ENCODE results near the gene TRAK1. TPM values are rescaled to one million over a fixed set of nuclear protein-coding genes. Genes with fewer than 3 reads are reported as not detected.

The TRAK1 gene
- total and polyA plus RNA-seq, 4 donors: 35.3 to 69.6 (median 51.7) TPM

DNA sequence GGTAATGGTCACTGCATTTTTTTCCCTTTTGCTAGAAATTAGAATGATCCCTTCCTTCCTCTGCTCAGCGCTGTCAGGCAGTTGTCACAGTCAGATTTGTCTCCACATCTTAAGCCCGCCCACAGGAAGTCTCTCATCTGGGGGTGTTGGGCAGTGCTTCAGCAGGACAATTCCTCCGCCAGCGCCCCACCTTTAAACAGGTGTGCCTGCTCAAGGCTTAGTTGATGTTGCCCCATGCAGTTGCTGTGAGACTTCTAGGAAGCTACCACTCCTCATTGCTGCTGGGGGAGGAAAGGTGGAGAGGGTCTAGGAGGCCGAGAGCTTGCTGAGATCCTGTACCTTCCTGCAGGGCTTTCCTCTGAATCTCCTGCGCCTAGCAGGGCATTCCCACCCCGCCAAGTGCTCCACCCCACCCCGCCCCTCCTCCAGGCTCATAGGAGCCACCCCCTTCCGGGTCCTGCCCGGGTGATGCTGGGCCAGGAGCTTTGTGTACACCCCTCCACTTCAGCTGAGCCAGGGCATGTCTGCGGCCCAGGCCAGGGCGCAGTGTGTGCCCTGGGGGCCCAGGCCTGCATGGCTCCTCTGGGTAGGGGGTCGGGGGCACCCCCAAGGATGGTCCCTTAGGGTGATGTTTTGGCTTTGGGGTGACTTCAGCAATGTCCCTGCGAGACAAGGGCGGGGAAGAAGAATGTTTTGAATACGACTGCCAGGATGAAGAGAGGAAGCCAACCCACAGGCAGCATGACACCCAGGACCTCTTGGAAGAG lies 68.7 kb downstream of the TRAK1 start:
- 29% methylated on average over 9 of the region's 16 CpGs for WGBS (ENCODE audit: insufficient coverage)
- no peak overlapping the region for H3K4me3 ChIP-seq (ENCODE audit: low read depth, low read length)

DNA sequence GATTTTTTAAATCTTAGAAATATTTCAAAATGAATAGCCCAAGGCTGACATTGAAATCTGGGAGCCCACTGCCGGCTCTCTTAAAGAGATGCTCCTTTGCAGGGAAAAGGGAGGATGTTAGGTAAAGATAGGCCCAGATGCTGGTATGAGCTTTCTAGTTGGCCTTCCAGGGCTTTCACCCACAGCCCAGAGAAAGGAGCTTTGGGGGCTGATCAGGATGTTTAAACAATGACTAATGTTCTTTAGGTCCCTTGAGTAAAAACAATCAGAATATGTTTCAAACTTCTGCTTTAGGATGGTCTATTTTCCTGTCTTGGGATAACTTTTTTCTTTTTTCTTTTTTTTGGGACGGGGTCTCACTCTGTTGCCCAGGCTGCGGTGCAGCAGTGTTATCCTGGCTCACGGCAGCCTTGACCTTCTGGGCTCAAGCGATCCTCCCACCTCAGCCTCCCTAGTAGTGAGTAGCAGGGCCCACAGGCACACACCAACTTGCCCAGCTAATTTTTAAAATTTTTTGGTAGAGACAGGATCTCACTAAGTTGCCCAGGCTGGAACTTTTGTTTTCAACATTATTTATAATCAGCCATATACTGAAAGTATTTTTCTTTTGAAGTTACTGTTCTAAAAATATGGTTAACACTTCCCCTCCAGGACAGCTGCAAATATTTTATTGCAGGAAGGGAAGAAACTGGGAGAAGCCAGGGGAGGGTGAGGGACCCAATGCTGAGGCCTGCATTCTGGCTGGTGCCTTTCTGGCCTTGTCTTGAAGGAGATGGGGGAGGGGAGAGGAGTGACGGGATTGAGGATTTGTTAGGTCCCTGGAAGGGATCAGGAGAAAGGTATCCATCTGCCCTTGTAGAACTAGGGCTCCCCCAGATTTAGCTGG lies 70.1 kb downstream of the TRAK1 start:
- Histone ChIP-seq H3K27ac (ENCODE audit: low read depth, low read length) (no peak overlapping the region), H3K27me3 (ENCODE audit: control insufficient read depth, insufficient read depth, low read length) (no peaks in the 10 kb centered on the region), H3K4me3 (ENCODE audit: low read depth, low read length) (no peak overlapping the region), H3K9me3 (ENCODE audit: control insufficient read depth, insufficient read depth, low read length) (no peaks in the 10 kb centered on the region), H3K4me1 (ENCODE audit: control insufficient read depth, insufficient read depth, low read length) (peaks cover 25% of the 10 kb centered on the region), H3K36me3 (ENCODE audit: control insufficient read depth, insufficient read depth, low read length) (peaks cover 2% of the 10 kb centered on the region)
- no peak for DNase-seq (ENCODE audit: low read depth in 4 of 6, low spot score in 6 of 6)
- WGBS (ENCODE audit: insufficient coverage): 98% methylated on average over 6 of the region's 6 CpGs

More for the DNA sequence above, 68.7 kb downstream of the TRAK1 start:
- DNase-seq (ENCODE audit: low read depth in 4 of 6, low spot score in 6 of 6): no peak
- peaks cover 17% of the 10 kb centered on the region for H3K4me1 ChIP-seq (ENCODE audit: control insufficient read depth, insufficient read depth, low read length)
- no peak overlapping the region for H3K27ac ChIP-seq (ENCODE audit: low read depth, low read length)
- H3K9me3 ChIP-seq (ENCODE audit: control insufficient read depth, insufficient read depth, low read length): no peaks in the 10 kb centered on the region
- H3K36me3 ChIP-seq (ENCODE audit: control insufficient read depth, insufficient read depth, low read length): peaks cover 2% of the 10 kb centered on the region
- no peaks in the 10 kb centered on the region for H3K27me3 ChIP-seq (ENCODE audit: control insufficient read depth, insufficient read depth, low read length)

DNA sequence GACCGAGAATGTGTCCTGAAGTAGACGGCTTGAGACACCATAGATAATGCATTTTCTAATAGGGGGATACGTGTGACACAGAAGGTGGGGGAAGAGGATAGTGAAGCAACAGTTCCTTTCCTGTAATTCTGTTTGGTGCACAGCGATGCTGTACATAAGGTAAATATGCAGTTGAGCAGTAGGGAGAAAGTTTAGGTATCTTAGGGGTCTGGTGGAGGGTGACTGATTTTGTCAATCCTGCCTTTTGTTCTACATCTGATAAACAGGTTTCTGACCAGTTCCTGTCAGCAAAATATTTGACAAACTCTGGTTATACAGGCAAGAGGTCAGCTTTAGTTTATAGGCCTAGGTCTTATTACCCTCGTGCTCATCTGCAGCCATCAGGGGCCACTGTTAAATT lies 71.3 kb downstream of the TRAK1 start:
- WGBS (ENCODE audit: insufficient coverage): 90% methylated on average over 4 of the region's 5 CpGs
- peaks cover 2% of the 10 kb centered on the region for H3K36me3 ChIP-seq (ENCODE audit: control insufficient read depth, insufficient read depth, low read length)
- H3K9me3 ChIP-seq (ENCODE audit: control insufficient read depth, insufficient read depth, low read length): no peaks in the 10 kb centered on the region
- peaks cover 30% of the 10 kb centered on the region for H3K4me1 ChIP-seq (ENCODE audit: control insufficient read depth, insufficient read depth, low read length)
- H3K27me3 ChIP-seq (ENCODE audit: control insufficient read depth, insufficient read depth, low read length): no peaks in the 10 kb centered on the region
- no peak overlapping the region for H3K27ac ChIP-seq (ENCODE audit: low read depth, low read length)
- DNase-seq (ENCODE audit: low read depth in 4 of 6, low spot score in 6 of 6): no peak
- no peak overlapping the region for H3K4me3 ChIP-seq (ENCODE audit: low read depth, low read length)

DNA sequence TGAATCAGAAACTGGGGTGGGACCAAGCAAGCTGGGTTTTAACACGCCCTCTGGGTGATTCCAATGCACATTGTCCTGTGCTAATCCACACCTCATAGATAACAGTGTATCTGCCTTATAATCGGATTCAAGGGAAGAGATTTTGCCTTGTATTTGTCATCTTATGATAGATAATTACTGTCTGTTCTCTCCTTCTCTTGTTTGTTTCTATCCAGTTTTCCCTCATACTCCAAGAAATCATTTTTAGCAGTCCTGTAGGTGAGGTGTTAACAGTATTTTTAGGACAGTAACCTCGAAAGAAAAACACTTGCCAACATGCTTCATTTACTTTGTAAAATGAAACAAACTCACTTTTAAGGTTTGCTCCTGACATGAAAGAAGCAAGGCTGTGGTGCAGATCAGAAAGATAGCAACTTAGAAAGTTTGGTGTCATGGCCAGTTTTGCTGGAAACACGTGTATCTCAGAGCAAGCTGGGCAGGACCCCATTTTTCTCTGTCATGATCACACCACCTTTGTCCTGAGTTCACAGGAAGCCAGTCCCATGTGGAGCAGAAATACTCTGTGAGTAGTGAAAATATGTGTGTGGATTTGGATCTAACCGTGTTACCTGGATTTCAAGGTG lies 72.6 kb downstream of the TRAK1 start:
- Histone ChIP-seq H3K27me3 (ENCODE audit: control insufficient read depth, insufficient read depth, low read length) (no peaks in the 10 kb centered on the region), H3K4me1 (ENCODE audit: control insufficient read depth, insufficient read depth, low read length) (peaks cover 33% of the 10 kb centered on the region), H3K4me3 (ENCODE audit: low read depth, low read length) (no peak overlapping the region), H3K27ac (ENCODE audit: low read depth, low read length) (no peak overlapping the region), H3K36me3 (ENCODE audit: control insufficient read depth, insufficient read depth, low read length) (peaks cover 2% of the 10 kb centered on the region), H3K9me3 (ENCODE audit: control insufficient read depth, insufficient read depth, low read length) (no peaks in the 10 kb centered on the region)
- 71% methylated on average over 1 of the region's 5 CpGs for WGBS (ENCODE audit: insufficient coverage)
- no peak for DNase-seq (ENCODE audit: low read depth in 4 of 6, low spot score in 6 of 6)

DNA sequence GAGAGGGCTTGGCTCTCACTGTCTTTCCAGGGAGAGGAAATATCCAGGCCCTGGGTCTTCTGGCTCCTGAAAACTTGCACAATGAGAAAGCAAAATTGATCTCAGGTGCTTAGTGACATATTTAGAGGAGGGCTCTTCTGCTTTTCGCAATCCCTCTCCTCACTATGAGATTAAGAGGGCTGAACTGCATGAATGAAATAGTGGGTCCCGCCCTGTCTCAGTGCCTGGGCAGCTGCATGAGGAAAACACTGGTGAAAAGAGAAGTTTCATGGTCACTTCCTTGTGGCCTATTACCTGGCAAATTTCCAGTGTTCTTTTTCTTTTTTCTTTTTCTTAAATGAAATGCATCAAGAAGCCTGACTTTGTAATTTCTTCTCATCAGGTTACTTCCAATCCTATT lies 73.5 kb downstream of the TRAK1 start:
- DNase-seq (ENCODE audit: low read depth in 4 of 6, low spot score in 6 of 6): no peak
- peaks cover 2% of the 10 kb centered on the region for H3K36me3 ChIP-seq (ENCODE audit: control insufficient read depth, insufficient read depth, low read length)
- no peak overlapping the region for H3K27ac ChIP-seq (ENCODE audit: low read depth, low read length)
- H3K9me3 ChIP-seq (ENCODE audit: control insufficient read depth, insufficient read depth, low read length): no peaks in the 10 kb centered on the region
- WGBS (ENCODE audit: insufficient coverage): no CpG with 5 or more reads among the region's 2 CpGs
- peaks cover 28% of the 10 kb centered on the region for H3K4me1 ChIP-seq (ENCODE audit: control insufficient read depth, insufficient read depth, low read length)
- no peaks in the 10 kb centered on the region for H3K27me3 ChIP-seq (ENCODE audit: control insufficient read depth, insufficient read depth, low read length)
- H3K4me3 ChIP-seq (ENCODE audit: low read depth, low read length): no peak overlapping the region

DNA sequence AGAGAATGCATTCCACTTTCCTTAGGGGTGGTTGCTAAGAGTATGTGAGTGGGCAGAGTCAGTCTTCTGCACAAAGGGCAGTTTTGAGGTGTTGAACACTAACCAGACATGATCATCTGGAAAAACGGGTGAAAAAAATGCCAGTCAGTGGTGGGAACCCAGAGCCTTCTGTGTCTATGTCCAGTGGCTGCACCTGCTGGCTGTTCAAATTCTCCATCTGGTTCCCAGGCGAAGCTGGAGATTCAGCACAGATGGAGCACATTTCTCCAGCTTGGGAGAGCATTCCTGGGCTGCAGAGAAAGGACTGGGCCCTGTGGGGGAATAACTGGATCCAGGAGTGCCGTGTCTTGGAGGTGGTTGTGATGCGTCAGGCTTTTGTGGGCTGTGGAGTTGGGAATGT lies 74.1 kb downstream of the TRAK1 start:
- no peaks in the 10 kb centered on the region for H3K9me3 ChIP-seq (ENCODE audit: control insufficient read depth, insufficient read depth, low read length)
- H3K4me1 ChIP-seq (ENCODE audit: control insufficient read depth, insufficient read depth, low read length): peaks cover 22% of the 10 kb centered on the region
- DNase-seq (ENCODE audit: low read depth in 4 of 6, low spot score in 6 of 6): no peak
- WGBS (ENCODE audit: insufficient coverage): 75% methylated on average over 4 of the region's 4 CpGs
- H3K27me3 ChIP-seq (ENCODE audit: control insufficient read depth, insufficient read depth, low read length): no peaks in the 10 kb centered on the region
- no peaks in the 10 kb centered on the region for H3K36me3 ChIP-seq (ENCODE audit: control insufficient read depth, insufficient read depth, low read length)
- no peak overlapping the region for H3K4me3 ChIP-seq (ENCODE audit: low read depth, low read length)
- no peak overlapping the region for H3K27ac ChIP-seq (ENCODE audit: low read depth, low read length)

DNA sequence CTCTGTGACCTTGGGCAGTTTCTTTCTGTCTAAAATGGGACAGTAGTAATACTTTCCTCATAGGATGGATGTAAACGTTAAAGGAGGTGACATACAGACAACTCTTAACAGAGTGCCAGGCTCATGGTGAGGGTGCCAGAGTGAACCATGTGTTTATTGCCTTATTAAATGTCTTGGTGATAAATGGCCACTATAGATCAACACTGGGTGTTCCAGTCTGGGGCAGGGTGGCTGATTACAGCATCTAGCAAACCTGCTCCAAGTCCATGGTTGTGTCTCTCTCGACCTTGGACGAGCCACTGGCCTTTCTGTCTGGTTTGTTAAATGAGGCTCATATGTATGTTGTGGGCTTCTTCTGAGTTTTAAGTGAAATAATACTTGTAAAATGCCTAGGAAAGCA lies 75.1 kb downstream of the TRAK1 start:
- Histone ChIP-seq H3K27ac (ENCODE audit: low read depth, low read length) (no peak overlapping the region), H3K4me3 (ENCODE audit: low read depth, low read length) (no peak overlapping the region), H3K4me1 (ENCODE audit: control insufficient read depth, insufficient read depth, low read length) (peaks cover 21% of the 10 kb centered on the region), H3K27me3 (ENCODE audit: control insufficient read depth, insufficient read depth, low read length) (no peaks in the 10 kb centered on the region), H3K9me3 (ENCODE audit: control insufficient read depth, insufficient read depth, low read length) (no peaks in the 10 kb centered on the region), H3K36me3 (ENCODE audit: control insufficient read depth, insufficient read depth, low read length) (no peaks in the 10 kb centered on the region)
- DNase-seq (ENCODE audit: low read depth in 4 of 6, low spot score in 6 of 6): no peak
- WGBS (ENCODE audit: insufficient coverage): 67% methylated on average over 1 of the region's 3 CpGs

DNA sequence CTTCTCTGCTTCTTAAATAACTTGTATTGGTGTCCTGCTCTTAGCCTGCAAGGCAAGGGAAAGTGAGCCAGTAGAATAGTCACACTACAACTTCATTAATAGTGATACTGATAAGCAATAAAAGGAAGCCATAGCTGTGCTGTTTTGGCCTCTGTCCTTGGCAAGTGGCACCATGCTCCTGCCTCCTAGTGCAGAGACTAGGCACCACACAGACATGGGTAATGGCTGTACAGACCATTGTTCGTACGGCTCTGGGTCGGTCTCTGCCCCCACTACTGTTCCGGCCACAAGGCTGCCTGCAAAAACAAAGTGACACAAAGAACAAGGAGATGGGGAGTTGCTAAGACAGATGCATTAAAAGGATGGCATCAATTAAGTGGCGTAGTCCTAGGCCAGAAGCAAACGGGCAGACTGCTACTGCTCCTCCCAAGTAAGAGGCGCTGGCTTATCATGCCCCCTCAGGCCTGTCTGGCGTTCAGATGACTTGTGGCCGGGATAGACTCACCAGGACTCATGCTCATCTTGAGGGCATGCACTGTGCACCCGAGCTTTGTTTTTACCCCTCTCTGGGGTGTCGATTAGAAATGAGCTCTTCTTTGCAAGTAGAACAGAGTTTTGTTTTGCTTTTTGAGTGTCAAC lies 75.6 kb downstream of the TRAK1 start:
- Histone ChIP-seq H3K27ac (ENCODE audit: low read depth, low read length) (no peak overlapping the region), H3K4me3 (ENCODE audit: low read depth, low read length) (no peak overlapping the region)
- WGBS (ENCODE audit: insufficient coverage): 59% methylated on average over 11 of the region's 11 CpGs

DNA sequence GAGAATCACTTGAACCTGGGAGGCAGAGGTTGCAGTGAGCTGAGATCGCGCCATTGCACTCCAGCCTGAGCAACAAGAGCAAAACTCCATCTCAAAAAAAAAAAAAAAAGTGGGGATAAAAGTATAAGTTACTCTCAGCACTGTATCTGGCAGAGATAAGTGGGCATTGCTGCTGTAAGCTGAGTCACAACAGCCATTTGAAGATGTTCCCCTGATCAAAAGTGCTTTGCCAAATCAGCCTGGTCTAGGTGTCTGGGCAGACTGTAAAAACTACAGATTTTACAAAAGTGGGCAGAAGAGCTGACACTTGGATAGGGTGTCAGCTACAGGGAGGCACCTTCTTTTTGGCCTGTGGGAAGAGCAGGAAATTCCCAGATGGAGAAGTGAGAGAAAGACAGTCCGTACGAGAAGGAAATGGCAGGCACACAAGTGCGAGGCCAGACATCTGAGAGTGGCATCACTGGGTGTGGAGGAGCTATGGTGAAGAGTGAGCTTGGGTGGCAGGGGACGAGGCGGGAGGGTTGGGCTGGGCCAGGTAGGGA lies 78.5 kb downstream of the TRAK1 start:
- H3K4me3 ChIP-seq (ENCODE audit: low read depth, low read length): no peak overlapping the region
- H3K36me3 ChIP-seq (ENCODE audit: control insufficient read depth, insufficient read depth, low read length): no peaks in the 10 kb centered on the region
- H3K27ac ChIP-seq (ENCODE audit: low read depth, low read length): no peak overlapping the region
- DNase-seq (ENCODE audit: low read depth in 4 of 6, low spot score in 6 of 6): no peak
- peaks cover 29% of the 10 kb centered on the region for H3K4me1 ChIP-seq (ENCODE audit: control insufficient read depth, insufficient read depth, low read length)
- no peaks in the 10 kb centered on the region for H3K27me3 ChIP-seq (ENCODE audit: control insufficient read depth, insufficient read depth, low read length)
- whole genome bisulfite sequencing (ENCODE audit: insufficient coverage): 84% methylated on average over 5 of the region's 7 CpGs
- no peaks in the 10 kb centered on the region for H3K9me3 ChIP-seq (ENCODE audit: control insufficient read depth, insufficient read depth, low read length)

More for the DNA sequence above, 75.6 kb downstream of the TRAK1 start:
- no peaks in the 10 kb centered on the region for H3K27me3 ChIP-seq (ENCODE audit: control insufficient read depth, insufficient read depth, low read length)
- H3K9me3 ChIP-seq (ENCODE audit: control insufficient read depth, insufficient read depth, low read length): no peaks in the 10 kb centered on the region
- no peaks in the 10 kb centered on the region for H3K36me3 ChIP-seq (ENCODE audit: control insufficient read depth, insufficient read depth, low read length)
- peaks cover 26% of the 10 kb centered on the region for H3K4me1 ChIP-seq (ENCODE audit: control insufficient read depth, insufficient read depth, low read length)
- DNase-seq (ENCODE audit: low read depth in 4 of 6, low spot score in 6 of 6): no peak

All from spinal cord (tissue), 10 donors.